ENCODE data around the gene THADA.

Gene THADA

DNA sequence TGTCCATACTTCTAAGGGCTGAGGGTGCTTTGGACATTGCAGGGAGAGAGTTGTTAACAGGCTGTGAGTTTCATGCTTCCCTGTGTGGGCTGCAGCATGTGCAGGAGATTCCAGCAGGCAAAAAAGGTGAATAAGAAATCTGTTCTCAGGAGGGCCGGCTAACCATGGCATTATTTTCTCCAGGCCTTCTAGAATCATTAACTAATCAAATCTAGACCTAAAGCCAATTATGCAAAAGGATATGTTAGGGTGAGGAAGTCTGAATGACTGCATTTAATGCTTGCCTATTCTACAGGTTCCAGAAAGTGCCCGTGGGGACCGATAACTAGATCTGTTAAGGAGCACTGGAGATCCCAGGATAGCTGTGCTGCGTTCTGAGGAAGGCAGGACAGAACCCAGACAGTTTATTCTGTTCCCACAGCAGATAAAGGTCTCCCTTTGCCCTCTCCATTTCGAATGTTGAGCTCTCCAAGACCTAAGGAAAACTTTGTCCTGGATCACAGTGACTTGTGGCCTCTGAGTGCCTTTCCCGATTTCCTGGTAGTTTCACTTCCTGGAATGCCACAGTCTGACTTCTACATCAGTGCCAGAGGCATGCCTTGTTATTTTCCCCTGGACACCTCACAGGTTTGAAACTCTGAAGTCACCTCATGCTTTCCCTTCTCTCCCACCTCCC is 319.4 kb downstream of the THADA start:
- DNase-seq (ENCODE audit: low spot score), result no peak

DNA sequence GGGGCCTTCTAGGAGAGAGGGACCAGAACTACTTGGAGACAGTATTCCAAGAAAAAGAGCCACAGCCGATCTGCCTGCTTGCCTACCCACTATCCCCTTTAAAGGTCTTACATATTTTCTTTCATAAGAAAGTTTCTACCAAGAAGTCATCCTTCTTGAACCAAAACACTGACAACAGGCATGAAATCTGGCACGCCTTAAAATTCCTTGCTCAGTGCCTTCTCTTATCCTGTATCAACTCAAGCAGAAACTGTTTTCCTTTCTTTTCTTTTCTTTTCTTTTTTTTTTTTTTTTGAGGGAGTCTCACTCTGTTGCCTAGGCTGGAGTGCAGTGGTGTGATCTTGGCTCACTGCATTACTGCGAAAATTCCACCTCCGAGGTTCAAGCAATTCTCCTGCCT is 321.1 kb downstream of the THADA start:
- DNase-seq (ENCODE audit: low spot score), result no peak

DNA sequence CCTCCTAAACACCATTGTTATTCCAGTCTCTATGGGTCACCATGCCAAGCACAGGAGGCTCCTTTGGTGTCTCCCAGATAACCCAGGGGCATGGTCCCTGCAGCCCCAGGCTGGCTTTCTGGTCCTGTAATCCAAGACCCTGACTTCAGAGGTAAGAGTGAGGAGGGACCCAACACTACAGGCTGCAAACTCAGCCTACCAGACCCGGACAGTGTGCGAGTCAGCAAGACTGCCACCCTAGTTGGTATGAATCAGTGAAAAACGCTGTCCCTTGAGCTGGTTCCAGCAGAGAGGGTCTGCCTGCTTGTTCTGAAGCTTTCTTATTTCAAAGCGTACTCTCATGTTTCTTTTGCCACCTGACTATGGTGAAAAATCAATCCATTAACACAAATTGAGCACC is 321.8 kb downstream of the THADA start:
- no peak for DNase-seq (ENCODE audit: low spot score)

DNA sequence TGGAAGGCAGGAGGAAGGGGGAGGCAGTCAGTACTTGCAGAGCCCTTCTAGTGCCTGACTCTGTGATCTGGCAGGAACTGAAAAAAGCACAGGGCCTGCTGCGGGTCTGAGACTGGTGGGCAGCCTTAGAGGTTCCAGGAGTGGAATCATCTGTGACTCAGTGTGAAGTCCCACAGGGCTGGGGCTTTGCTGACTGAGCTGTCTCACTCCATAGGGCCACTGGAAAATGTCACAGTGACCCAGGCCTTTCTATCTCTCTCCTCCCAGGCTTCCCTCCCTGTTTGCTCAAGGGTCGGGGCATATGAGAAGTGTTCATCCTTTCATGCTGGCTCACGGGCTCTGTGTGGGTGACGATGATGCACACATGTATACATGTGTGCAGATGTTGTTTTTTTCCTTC is 322.3 kb downstream of the THADA start:
- no peak for DNase-seq (ENCODE audit: low spot score)

DNA sequence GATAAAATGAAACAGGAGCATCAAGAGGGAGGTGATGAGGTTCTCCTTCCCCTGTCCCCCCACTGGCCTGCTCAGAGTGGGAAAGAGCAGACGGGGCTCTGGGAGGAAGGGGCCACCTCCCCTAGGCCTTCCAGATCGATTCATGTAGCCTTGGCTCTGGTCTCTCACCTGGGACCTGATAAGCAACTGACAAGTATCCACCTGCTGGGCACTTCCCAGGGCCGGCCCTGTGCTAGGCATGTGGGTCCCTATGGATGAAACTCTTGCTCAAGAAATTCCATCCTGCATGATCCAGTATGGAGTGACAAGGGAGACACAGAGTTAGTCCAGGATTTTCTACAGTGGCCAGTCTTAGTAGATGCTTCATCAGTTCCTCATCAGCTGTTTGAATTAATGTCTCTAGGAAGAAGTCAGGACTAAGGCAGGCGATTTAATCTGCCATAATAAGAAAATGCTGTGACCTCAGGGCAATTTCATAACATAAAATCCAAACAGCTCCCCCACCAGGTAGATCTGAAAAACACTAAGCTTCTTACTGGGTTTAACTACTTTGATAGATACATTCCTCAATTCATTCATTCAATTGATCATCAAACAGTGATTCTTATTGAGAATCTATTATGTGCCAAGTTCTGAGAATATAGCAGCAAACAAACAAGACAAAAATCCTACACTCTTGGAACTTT is 324.8 kb downstream of the THADA start:
- DNase-seq (ENCODE audit: low spot score), result no peak

DNA sequence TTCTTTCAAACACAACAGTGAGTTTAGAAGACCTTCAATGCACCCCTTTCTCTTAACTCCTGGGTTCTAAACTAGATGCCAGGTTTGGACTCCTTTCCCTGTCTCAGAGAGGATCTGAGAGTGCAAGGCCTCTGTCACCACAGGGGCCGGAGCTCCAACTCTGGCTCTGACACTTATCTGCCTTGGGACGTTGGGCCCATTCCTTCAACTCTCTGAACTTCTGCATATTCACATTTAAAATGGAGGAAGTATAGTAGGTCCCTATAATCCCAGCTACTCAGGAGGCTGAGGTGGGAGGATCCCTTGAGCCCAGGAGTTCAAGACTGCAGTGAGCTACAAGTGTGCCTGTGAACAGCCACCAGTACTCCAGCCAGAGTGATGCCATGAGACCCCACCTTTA is 325.4 kb downstream of the THADA start:
- no peak for DNase-seq (ENCODE audit: low spot score)

DNA sequence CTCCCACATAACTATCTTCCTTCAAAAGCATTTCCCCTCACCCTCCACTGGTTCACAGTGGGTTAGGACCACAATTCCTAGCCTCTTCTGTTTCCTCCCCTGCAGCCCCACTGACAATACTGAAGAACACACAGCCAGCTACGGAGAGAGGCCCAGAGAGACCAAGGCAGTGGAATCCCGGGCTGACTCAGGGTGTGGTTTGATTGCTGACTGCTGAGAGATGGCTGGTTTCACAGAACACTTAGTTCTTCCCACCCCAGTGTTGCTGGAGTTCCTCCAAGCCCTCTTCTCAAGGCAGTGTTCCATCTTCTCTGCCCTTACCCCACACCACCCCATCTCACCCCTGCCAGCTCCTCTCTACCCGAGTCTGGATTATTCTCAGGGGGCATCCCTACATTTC is 326.1 kb downstream of the THADA start:
- DNase-seq (ENCODE audit: low spot score), result no peak

DNA sequence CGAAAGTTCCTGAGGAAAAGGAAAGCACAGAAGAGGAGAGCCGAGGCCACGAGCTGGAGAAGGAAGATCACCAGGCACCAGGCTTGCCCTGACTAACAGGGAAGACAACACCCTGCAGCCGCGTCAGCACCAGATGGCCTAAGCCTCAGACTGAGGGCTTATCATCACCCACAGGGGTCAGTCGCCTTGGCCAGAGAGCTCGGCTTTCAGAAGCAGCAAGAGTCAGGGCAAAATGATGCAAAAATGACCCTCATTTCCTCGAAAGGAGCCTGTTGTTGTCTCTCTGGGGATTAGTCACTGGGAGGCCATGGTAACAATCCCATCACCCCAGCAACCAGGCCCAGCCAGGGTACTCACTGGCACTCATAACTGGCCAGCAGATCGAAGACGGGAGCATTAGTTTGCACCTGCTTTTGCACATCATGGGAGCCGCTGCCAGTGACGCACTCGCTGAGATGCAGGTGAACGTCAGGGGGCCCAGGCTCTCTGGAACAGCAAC is 326.7 kb downstream of the THADA start:
- no peak for DNase-seq (ENCODE audit: low spot score)

DNA sequence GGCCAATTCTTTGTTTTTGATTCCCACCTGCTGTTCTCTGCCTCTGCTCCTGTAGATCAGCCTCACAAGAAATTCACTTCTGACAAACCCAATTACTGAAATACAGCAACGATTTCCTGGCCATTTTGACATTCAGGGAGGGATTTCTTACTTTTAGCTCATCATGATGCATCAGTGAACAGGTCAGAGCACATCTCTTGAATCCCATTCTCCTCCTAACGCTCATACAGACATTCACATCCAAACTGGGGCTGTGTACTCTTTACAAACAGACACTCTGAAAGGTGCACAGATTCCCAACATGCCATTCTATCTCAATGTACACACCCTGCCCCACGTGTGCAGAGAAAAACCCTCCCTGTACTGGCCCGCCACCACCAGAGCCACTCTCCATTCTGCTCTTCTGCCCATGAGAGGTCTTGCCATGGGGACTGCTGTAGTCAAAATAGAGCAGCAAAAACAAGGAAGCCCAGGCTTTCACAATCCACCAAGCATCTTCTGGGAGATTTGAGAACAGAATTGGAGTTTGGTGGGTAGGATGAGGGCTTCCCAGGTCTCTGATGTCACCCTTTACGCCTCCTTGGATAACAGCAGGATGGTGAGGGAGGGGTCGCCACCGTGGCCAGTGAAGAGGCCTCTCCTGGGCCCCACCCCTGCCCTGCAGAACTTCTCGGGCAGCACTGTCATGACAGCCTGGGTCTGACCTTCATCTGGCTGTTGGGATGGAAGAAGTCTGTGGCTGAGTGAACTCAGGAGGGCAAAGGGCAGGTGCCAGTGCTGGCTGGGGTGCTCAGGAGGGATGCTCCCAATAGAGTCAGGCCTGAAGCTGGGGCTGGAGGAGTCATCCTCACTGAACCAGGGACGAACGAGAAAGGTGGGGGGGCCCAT is 327.5 kb downstream of the THADA start:
- no peak for DNase-seq (ENCODE audit: low spot score)

DNA sequence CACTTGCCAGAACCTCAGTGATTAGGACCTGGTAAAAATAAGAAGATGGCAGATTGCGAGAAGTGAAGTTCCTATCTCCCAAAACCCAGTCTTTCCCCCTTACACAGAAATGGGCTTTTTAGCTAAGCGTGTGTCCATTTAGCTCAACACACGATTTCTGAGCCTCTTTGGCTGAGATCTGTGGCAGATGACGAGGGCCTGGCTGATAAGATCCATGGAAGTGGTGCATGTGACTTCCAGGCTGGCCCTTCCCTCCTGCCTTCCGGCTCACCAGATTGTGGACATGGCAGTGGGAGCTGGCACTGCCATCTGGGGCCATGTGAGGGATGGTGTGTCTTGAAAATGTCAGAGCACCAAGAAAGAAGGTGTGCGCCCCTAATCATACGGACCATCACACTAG is 328.5 kb downstream of the THADA start:
- no peak for DNase-seq (ENCODE audit: low spot score)

DNA sequence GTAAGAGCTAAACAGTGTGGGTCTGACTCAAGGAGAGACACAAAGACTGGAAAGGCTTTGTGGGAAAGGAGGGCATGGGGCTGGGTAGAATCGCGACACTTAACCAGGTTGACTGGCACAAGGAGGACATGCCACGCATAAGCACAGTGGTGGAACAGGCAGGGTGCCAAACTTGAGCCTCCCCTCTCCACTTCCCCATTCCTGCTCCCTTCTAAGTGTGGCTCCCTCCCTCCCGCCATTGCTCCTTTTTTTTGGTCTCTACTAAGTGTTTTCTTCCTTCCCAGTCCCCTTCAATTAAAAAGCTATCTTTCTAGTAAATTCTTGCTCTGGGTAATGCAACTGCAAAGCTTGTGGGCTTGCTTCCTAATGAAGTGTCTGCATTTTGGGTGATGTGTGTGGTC is 329.1 kb downstream of the THADA start:
- no peak for DNase-seq (ENCODE audit: low spot score)

DNA sequence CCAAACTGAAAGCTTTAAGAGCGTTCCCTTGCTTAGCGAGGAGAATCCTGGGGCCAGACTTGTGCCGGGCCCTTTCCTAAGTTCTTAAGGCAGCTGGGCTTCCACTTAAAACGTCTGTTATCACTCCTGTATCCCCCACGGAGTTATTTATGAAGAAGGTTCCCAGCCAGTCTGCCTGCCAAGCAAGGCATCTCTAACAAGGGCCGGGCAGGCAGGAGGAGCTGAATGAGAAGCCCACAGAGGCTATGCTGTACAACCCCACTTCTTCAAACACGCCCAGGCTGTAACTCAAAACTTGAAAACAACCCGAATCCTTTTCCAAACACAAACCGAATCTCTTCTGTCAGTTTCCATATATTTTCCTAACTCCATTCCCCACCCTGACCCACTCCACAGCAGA is 330.4 kb downstream of the THADA start:
- DNase-seq (ENCODE audit: low spot score), result no peak

DNA sequence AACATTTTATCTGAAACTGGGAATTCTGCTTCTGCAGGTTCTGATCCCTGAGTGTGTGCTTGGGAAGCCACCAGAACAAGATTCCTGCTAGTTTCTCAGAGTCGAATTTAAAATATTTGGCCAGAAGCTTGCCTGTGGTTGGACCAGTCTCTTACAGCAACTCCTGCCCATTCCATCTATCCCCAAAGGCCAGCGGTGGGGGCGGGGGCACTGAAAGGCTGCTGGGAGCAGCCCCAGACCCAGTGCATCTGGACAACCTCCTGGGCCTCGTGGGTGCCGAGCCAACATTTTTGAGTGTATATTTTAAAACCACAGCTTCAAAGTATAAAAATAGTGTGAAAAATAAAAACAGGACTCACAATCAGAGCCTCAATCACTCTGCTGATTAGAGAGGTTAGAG is 330.8 kb downstream of the THADA start:
- DNase-seq (ENCODE audit: low spot score), result no peak

DNA sequence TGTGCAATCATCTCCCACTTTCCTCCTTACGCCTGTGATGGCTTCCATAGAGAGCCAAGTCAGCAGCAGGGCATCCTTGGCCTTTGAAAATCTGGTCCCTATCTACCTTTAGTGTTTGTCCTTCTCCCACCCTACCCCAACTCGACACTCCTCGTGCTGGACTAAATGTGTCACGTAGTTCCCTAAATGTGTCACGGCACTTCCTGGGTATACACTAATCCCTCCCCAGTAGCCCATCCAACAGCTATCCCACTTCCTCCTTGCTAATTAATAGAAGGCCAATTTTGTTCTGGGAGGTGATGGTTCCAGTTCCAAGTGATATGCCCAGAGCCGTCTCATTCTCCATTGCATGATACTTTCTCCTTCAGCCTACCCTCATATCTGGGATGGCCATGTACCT is 332.9 kb downstream of the THADA start:
- DNase-seq (ENCODE audit: low spot score), result no peak

DNA sequence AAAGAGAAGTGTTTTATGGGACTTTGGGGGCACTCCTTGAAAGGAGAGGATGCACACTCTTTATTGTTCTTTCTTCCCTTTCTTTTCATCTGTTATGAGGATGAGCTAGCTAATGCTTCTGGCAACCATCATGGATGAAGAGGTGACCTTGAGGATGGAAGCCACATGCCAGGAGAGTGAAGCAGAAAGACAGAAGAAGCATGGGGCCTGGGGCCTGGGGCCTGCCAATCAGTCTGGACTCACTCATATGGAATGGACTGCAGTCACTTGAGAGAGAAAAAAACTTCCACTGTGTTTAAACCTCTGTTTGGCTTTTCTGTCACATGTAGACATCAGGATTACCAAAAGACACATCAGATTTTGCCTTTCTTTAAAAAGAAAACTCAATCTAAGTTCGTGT is 333.6 kb downstream of the THADA start:
- no peak for DNase-seq (ENCODE audit: low spot score)

DNA sequence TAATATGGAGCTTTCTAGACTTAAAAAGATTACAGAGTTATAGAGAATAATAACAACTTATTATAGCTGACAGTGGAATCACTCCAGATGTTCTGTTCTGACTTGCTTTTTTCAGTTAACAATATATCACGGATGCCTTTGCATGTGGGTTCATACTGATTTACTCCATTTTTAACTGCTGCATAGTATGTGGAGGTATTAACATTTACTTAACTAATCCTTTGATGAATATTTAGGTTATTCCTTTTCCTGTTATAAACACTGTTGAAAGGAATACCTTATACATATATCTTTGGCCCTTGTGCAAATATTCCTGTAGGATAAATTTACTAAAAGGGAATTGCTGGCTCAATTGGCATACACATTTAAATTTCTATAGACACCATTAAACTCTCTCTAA is 336.3 kb downstream of the THADA start:
- no peak for DNase-seq (ENCODE audit: low spot score)

DNA sequence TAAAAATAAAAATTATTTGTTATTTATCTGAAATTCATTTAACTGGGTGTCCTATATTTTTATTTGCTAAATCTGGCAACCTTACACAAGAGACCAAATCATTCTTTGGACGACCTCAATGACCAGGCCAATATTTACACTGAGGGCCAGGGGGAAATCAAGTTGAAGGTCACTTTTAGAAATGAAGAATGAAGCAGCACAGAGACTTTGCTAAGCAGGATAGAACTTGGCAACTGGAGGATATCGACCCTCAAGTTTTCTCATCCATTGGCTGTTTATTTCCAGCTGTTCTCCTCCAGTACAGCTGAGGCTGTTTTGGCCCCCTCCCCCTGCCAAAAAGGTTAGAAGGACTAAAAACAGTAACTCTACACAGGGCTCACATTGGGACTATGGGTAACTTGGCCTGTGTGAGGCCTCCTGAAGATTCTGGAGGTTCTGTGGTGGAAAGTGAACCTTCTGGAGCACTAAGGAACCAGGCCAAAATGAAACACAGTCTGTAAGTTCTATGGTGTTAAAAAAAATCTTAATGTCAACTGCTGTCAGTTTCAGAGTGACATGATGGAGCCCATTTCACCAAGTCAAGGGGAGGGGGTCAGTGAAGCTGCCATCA is 337.2 kb downstream of the THADA start:
- DNase-seq (ENCODE audit: low spot score), result no peak

DNA sequence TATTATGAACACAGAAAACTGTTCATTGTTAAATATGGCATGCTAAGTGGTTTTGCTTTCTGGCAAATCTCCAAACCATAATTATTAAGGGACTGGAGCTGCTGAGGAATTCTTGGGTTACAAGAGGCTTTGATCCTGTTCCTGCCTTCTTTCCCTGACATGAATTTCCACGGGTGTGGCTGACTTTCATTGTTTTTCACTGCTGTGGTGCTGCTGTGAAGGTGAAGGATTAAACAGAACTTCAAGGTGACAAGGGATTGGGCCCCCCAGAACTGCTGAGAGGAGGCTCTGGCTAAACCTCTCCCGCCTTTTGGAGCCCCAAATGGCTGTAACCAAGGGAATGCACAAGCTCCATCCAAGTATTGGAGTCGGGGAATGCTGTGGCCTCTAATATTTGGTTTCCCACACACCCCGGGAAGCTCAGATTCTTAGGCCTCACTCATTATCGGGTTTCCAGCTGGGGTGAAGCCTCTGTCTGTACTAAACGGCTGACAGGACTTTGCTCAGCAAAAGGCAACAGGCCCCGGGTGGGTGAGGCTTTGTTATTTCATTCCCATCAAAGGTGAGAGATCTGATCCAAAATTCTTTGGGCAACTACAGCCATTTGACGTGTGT is 340.4 kb downstream of the THADA start:
- DNase-seq (ENCODE audit: low spot score), result peak; percentile 13

DNA sequence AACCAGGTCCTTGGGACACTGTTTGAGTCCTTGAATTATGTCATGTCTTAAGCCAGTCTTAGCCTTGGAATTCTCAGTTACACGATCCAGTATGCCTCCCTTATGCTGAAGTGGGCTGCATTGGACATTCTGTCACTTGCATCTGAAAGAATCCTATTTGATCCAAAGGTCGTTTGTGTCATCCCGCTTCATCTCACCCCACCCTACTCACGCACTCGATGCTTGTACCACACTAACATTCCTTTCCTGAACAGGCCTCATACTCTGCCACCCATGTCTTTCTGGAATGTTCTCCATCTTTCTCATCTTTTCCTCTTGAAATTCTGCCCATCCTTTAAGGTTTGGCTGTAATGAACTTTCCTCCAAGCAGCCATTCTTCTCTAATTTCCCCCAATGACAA is 341.5 kb downstream of the THADA start:
- no peak for DNase-seq (ENCODE audit: low spot score)

DNA sequence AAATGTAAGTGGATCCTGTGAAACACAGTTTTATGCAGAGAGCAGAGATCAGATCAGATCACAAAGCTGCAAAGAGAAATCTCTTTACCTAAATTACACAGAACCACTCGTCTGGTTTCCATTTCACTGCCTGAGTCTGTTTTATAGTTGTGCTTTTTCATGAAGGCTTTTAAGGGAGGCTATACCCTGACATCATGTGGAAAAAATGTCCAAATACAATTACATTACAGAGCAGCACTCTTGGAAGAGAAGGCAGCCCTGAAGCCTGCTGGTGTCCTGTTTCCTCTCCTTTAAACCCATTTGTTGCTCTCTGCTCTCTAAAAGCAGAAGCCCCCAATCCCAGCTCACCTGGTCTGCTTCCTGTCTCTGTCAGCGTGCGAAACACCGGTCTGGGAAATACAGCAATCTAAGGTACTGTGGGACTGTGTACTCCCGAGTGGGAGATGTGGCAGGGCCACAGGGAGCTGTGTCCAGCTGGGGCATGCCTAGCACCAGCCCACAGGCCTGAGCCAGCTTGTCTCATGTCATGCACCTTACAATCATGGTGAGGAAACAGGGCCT is 344.6 kb downstream of the THADA start:
- no peak for DNase-seq (ENCODE audit: low spot score)

DNA sequence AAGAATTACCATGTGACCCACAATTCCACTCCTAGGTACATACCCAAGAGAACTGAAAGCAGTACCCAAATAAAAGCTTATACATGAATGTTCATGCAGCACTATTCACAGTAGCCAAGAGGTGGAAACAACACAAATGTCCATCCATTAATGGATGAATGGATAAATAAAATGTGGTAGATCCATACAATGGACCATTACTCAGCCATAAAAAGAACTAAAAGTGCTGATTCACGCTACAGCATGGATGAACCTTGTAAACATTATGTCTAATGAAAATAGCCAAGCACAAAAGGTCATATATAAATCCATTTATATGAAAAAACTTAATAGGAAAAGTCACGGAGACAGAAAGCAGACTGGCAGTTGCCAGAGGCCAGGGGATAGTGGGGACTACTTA is 345.8 kb downstream of the THADA start:
- DNase-seq (ENCODE audit: low spot score), result no peak

DNA sequence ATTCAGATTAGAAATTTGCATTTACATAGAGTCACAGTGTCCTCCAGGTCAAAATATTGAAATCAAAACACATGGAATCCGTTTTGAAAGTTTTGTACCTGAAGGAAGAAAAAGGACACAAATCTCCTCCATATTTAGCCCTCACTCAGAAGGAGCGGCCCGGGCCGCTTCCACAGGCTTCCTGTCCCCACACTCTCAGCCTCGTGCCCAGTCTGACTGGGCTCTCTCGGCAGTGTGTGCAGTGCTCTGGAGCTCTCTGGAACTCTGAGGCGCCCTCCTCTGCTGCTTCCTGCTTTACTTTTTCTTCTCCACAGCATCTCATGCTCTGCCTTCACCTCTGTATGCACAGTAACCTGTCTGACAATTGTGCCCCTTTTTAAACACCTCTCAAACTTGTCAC is 347.2 kb downstream of the THADA start:
- DNase-seq (ENCODE audit: low spot score), result no peak

Measured in COLO829 (cell line).